Measurements from ENCODE around the gene P2RX4. TPM values are rescaled to one million over a fixed set of nuclear protein-coding genes. Genes with fewer than 3 reads are reported as not detected.
"Not testable (repeated sequence)": the region's sequence is repeated elsewhere in the genome, so short reads cannot be mapped to it uniquely, and the experiment has no call there.

P2RX4 gene
- total and polyA plus RNA-seq, 2 of the 4 experiments (the other 2 are of a cell fraction) = 9.5 to 12.6 TPM

DNA sequence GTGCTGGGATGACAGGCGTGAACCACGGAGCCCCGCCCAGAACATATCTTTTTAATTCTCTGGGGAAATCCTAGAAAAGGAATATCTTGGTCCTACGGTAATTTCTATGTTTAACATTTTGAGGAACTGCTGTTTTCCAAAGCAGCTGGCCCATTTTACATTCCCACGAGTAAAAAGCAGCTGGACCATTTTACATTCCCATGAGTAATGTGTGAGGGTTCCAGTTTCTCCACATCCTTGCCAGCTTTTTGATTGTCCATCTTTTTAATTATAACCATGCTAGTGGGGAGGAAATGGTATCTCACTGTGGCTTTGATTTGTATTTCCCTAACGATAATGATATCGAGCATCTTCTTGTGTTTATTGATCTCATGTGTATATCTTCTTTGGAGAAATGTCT lies 4.4 kb upstream of the P2RX4 start:
- TF ChIP-seq ELK1 (IDR thresholded peaks at IDR 0.05; ENCODE audit: borderline replicate concordance, low read depth, low read length) (no peak), USF2 (IDR thresholded peaks at IDR 0.05; ENCODE audit: low read depth, low read length) (no peak)
- in situ Hi-C loops (cut with MboI; ENCODE audit: low sequenced_read_pairs) = no loop called here
- intact Hi-C loops (cut with micrococcal nuclease) = no loop called here
- Histone ChIP-seq H3K4me3 (ENCODE audit: insufficient read depth, low read depth, low read length) (no peak overlapping the region), H3K27ac (ENCODE audit: insufficient read depth, low read length) (no peak overlapping the region), H3K36me3 (ENCODE audit: control insufficient read depth, insufficient read depth, low read length) (no peaks in the 10 kb centered on the region), H3K9me3 (ENCODE audit: control insufficient read depth, insufficient read depth, low read length) (no peaks in the 10 kb centered on the region), H3K23ac (ENCODE audit: low read depth, low read length) (no peak overlapping the region), H2BK120ac (ENCODE audit: low read depth, low read length) (no peak overlapping the region), H4K91ac (ENCODE audit: insufficient read depth, low read depth, low read length) (no peak overlapping the region), H3K4me2 (ENCODE audit: low read depth, low read length) (no peak overlapping the region), H2BK20ac (ENCODE audit: low read depth, low read length) (no peak overlapping the region), H3K79me1 (ENCODE audit: low read depth in 1 of 2, low read length in 2 of 2) (peaks cover 0 to 1% of the 10 kb centered on the region in 2 experiments; a peak in 3 of 4 replicates), H2AK9ac (replicated peaks; ENCODE audit: low read depth, low read length, poor library complexity) (no peak overlapping the region), H3K9ac (ENCODE audit: low read depth, low read length) (no peak overlapping the region), H2BK5ac (ENCODE audit: low read depth, low read length, poor library complexity, severe bottlenecking) (no peak overlapping the region), H3K14ac (replicated peaks; ENCODE audit: low read depth, low read length) (no peak overlapping the region), H4K8ac (ENCODE audit: low read depth in 2 of 2, low read length in 2 of 2) (no peak overlapping the region), H2AFZ (replicated peaks; ENCODE audit: low read length, poor library complexity) (no peak overlapping the region), H2BK15ac (ENCODE audit: low read depth, low read length) (no peak overlapping the region), H4K20me1 (ENCODE audit: insufficient read depth, low read length) (no peaks in the 10 kb centered on the region), H3K27me3 (ENCODE audit: control insufficient read depth, insufficient read depth, low read length) (peaks cover 1% of the 10 kb centered on the region; the same call in 1 of the 2 replicates), H3K18ac (ENCODE audit: low read depth, low read length) (no peak overlapping the region), H3K9me1 (ENCODE audit: insufficient read depth, low read length) (no peaks in the 10 kb centered on the region), H3K4me1 (ENCODE audit: control insufficient read depth, insufficient read depth, low read length) (peaks cover 2% of the 10 kb centered on the region; the same call in 1 of the 2 replicates), H4K5ac (ENCODE audit: low read depth, low read length) (no peak overlapping the region), H3K4ac (ENCODE audit: low read depth, low read length) (no peak overlapping the region), H3K56ac (ENCODE audit: extremely low read depth, insufficient read depth, low read length) (no peak overlapping the region), H2AK5ac (ENCODE audit: low read depth, low read length) (no peak overlapping the region)
- dilution Hi-C loops (cut with HindIII; ENCODE audit: low sequenced_read_pairs, unreplicated experiment) = no loop called here
- WGBS, 2 experiments (ENCODE audit: extremely low coverage in 2 of 2, insufficient read length in 1 of 2) = no CpG with 5 or more reads among the region's 7 CpGs
- BruUV-seq (replicated peaks) = no TSS peak
- no peak for DNase-seq
- no peak for ATAC-seq (ENCODE audit: low read depth)
- ChIA-PET POLR2A (ENCODE audit: unreplicated experiment) (interaction anchor here (0.6 kb wide), 1 partner anchor 1599 kb away, joined by 15 read pairs; no protein-coding TSS in a partner anchor), CTCF (no interaction called here)

DNA sequence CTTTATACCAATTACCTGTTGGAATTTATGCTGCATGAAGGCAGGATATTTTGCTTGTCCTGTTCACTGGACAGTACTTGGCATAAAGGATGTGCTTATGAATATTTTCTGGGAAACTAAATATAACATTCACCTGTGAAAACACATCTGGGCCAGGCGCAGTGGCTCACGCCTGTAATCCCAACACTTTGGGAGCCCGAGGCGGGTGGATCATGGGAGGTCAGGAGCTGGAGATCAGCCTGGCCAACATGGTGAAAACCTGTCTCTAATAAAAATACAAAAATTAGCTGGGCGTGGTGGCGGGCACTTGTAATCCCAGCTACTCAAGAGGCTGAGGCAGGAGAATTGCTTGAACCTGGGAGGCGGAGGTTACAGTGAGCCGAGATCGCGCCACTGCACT lies 1.4 kb upstream of the P2RX4 start:
- H2AK5ac ChIP-seq (ENCODE audit: low read depth, low read length); H3K9ac ChIP-seq (ENCODE audit: low read depth, low read length); ATAC-seq (ENCODE audit: low read depth); H4K91ac ChIP-seq (ENCODE audit: insufficient read depth, low read depth, low read length); H3K27me3 ChIP-seq (ENCODE audit: control insufficient read depth, insufficient read depth, low read length); in situ Hi-C loops (cut with MboI; ENCODE audit: low sequenced_read_pairs); H2AK9ac ChIP-seq (replicated peaks; ENCODE audit: low read depth, low read length, poor library complexity); H3K4me3 ChIP-seq (ENCODE audit: insufficient read depth, low read depth, low read length); H4K8ac ChIP-seq (ENCODE audit: low read depth in 2 of 2, low read length in 2 of 2); H2BK120ac ChIP-seq (ENCODE audit: low read depth, low read length); H2BK5ac ChIP-seq (ENCODE audit: low read depth, low read length, poor library complexity, severe bottlenecking); BruUV-seq (replicated peaks); H4K5ac ChIP-seq (ENCODE audit: low read depth, low read length); H3K18ac ChIP-seq (ENCODE audit: low read depth, low read length); H3K14ac ChIP-seq (replicated peaks; ENCODE audit: low read depth, low read length); dilution Hi-C loops (cut with HindIII; ENCODE audit: low sequenced_read_pairs, unreplicated experiment); H3K36me3 ChIP-seq (ENCODE audit: control insufficient read depth, insufficient read depth, low read length); DNase-seq; H2AFZ ChIP-seq (replicated peaks; ENCODE audit: low read length, poor library complexity); H3K4me2 ChIP-seq (ENCODE audit: low read depth, low read length); H3K23ac ChIP-seq (ENCODE audit: low read depth, low read length); H2BK15ac ChIP-seq (ENCODE audit: low read depth, low read length); H4K20me1 ChIP-seq (ENCODE audit: insufficient read depth, low read length); H3K4ac ChIP-seq (ENCODE audit: low read depth, low read length); H3K4me1 ChIP-seq (ENCODE audit: control insufficient read depth, insufficient read depth, low read length); H3K9me1 ChIP-seq (ENCODE audit: insufficient read depth, low read length); H3K27ac ChIP-seq (ENCODE audit: insufficient read depth, low read length); H2BK20ac ChIP-seq (ENCODE audit: low read depth, low read length); H3K56ac ChIP-seq (ENCODE audit: extremely low read depth, insufficient read depth, low read length); POLR2A ChIA-PET (ENCODE audit: unreplicated experiment); intact Hi-C loops (cut with micrococcal nuclease); H3K9me3 ChIP-seq (ENCODE audit: control insufficient read depth, insufficient read depth, low read length): not testable (repeated sequence)
- CTCF ChIA-PET = interaction anchor here (0.6 kb wide), 1 partner anchor 53 kb away, joined by 6 read pairs; no protein-coding TSS in a partner anchor
- 94% methylated on average over 5 of the region's 10 CpGs; no CpG with 5 or more reads in 1 of the 2 experiments for WGBS, 2 experiments (ENCODE audit: extremely low coverage in 2 of 2, insufficient read length in 1 of 2)
- H3K79me1 ChIP-seq (ENCODE audit: low read depth in 1 of 2, low read length in 2 of 2) = peaks cover 2 to 25% of the 10 kb centered on the region in 2 experiments; a peak in 3 of 4 replicates
